Vagina (tissue), 2 donors: ENCODE measurements around the gene OSBPL10.

ENCODE experiments used
- CTCF ChIP-seq, 3 experiments: fragments of 450-650 bp in 2 of 3; fragments of 200-600 bp in 1 of 3; sonication (generic) in 1 of 3; IDR thresholded peaks; one replicate each; pipeline ENCODE4 v1.5.1; 2017 to 2019; ENCODE audit warnings: antibody characterized with exemption in 3 of 3, mild to moderate bottlenecking in 2 of 3, moderate library complexity in 2 of 3
- POLR2A ChIP-seq, 2 donors: fragments of 450-650 bp; IDR thresholded peaks; one replicate each; pipeline ENCODE4 v1.6.1; 2017; ENCODE audit warnings: antibody characterized with exemption in 2 of 2, mild to moderate bottlenecking in 2 of 2, moderate library complexity in 2 of 2

- no peak for TF ChIP-seq CTCF (IDR thresholded peaks at IDR 0.05)
- no peak for TF ChIP-seq POLR2A (IDR thresholded peaks at IDR 0.05)
Observed at GRCh38 chr3:31620656-31621055, 360.4 kb downstream of the OSBPL10 start.
